Loucy (cell line): ENCODE results near the gene PLSCR5.

Experiments used
- CTCF ChIP-seq: fragments of 200-600 bp; sonication (generic); conservative IDR thresholded peaks from 2 replicates; pipeline ENCODE4 v1.5.1; 2014; ENCODE audit warnings: mild to moderate bottlenecking, antibody characterized with exemption, low read length
- EZH2phosphoT487 ChIP-seq: fragments of 200-600 bp; IDR thresholded peaks from 2 replicates; pipeline ENCODE4 v1.6.1; 2018; ENCODE audit warnings: antibody characterized with exemption, mild to moderate bottlenecking, moderate library complexity, borderline replicate concordance

DNA sequence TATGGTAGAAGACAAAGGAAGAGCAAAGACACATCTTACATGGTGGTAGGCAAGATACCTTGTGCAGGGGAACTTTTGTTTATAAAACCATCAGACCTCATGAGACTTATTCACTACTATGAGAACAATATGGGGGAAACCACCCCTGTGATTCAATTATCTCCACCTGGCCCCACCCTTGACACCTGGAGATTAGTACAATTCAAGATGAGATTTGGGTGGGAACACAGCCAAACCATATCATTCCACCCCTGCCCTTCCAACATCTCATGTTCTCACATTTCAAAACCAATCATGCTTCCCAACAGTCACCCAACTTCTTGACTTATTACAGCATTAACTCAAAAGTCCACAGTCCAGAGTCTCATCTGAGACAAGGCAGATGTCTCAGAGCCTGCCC is 39.0 kb downstream of the PLSCR5 start:
- no peak for TF ChIP-seq CTCF
- no peak for TF ChIP-seq EZH2phosphoT487
